RWPE2 (cell line): ENCODE measurements around the gene KRTAP19-6.

Experiments
- ATAC-seq: fragments of 200-7000 bp; cut with Tn5 transposase; 3 replicates; pipeline ENCODE4 v1.9.1; 2021; ENCODE audit warnings: low read depth
- DNase-seq: peaks from one replicate; pipeline ENCODE4 v3.0.0-alpha.2; 2020; ENCODE audit warnings: low spot score
- H3K27ac ChIP-seq: fragments of 450-650 bp; 2 replicates; pipeline ENCODE4 v1.5.1; 2017; ENCODE audit warnings: mild to moderate bottlenecking; ENCODE audit not compliant: poor library complexity, severe bottlenecking
- H3K27me3 ChIP-seq: fragments of 250-450 bp; sonication (Bioruptor Pico); 2 replicates; pipeline ENCODE4 v1.5.1; 2021; ENCODE audit warnings: mild to moderate bottlenecking, moderate library complexity; ENCODE audit not compliant: insufficient read depth, poor library complexity, severe bottlenecking
- H3K36me3 ChIP-seq: fragments of 250-450 bp; sonication (Bioruptor Pico); 2 replicates; pipeline ENCODE4 v1.5.1; 2020; ENCODE audit warnings: low read depth, mild to moderate bottlenecking, moderate library complexity
- H3K4me1 ChIP-seq: fragments of 250-450 bp; sonication (Bioruptor Pico); 2 replicates; pipeline ENCODE4 v1.5.1; 2021; ENCODE audit warnings: mild to moderate bottlenecking, moderate library complexity; ENCODE audit not compliant: insufficient read depth, poor library complexity, severe bottlenecking
- H3K4me3 ChIP-seq: fragments of 250-450 bp; sonication (Bioruptor Pico); 2 replicates; pipeline ENCODE4 v1.5.1; 2021; ENCODE audit warnings: mild to moderate bottlenecking, moderate library complexity; ENCODE audit not compliant: severe bottlenecking
- H3K9me3 ChIP-seq: fragments of 250-450 bp; sonication (Bioruptor Pico); 2 replicates; pipeline ENCODE4 v1.5.1; 2021; ENCODE audit warnings: mild to moderate bottlenecking, moderate library complexity; ENCODE audit not compliant: severe bottlenecking
- CTCF ChIP-seq: fragments of 450-650 bp; IDR thresholded peaks from one replicate; pipeline ENCODE4 v1.5.1; 2017; ENCODE audit warnings: mild to moderate bottlenecking, moderate library complexity; ENCODE audit not compliant: poor library complexity, severe bottlenecking

The KRTAP19-6 gene

GRCh38 chr21:30541764-30542163 is at the start of gene KRTAP19-6:
Gene KRTAP19-6 (minus strand): TSS chr21:30541864. CDS start chr21:30541833, 31 bp downstream.
- no peaks in the 10 kb centered on the region for H3K27me3 ChIP-seq
- H3K4me3 ChIP-seq, result no peak within 1 kb of the TSS
- no peaks in the 10 kb centered on the region for H3K36me3 ChIP-seq
- TF ChIP-seq CTCF, result no peak
- no peaks in the 10 kb centered on the region for H3K9me3 ChIP-seq
- H3K27ac ChIP-seq, result no peak within 1 kb of the TSS
- no peaks in the 10 kb centered on the region for H3K4me1 ChIP-seq
- ATAC-seq, result no peak
- no peak for DNase-seq

- Histone ChIP-seq H3K9me3 (no peaks in the 10 kb centered on the region), H3K36me3 (no peaks in the 10 kb centered on the region), H3K27ac (no peak within 1 kb of the TSS), H3K27me3 (peaks cover 4% of the 10 kb centered on the region), H3K4me1 (no peaks in the 10 kb centered on the region), H3K4me3 (no peak within 1 kb of the TSS)
- DNase-seq (no peak), ATAC-seq (no peak)
- no peak for TF ChIP-seq CTCF
Observed at GRCh38 chr21:30590297-30590696, 48.6 kb upstream of the KRTAP19-6 start, which contains the start of gene KRTAP22-2. Gene KRTAP22-2 (minus strand): TSS chr21:30590397.

- H3K27ac ChIP-seq, result no peak overlapping the region
- H3K9me3 ChIP-seq, result no peaks in the 10 kb centered on the region
- no peaks in the 10 kb centered on the region for H3K4me1 ChIP-seq
- ATAC-seq, result no peak
- no peak for DNase-seq
- peaks cover 18% of the 10 kb centered on the region for H3K27me3 ChIP-seq
- H3K4me3 ChIP-seq, result no peak overlapping the region
- TF ChIP-seq CTCF, result no peak
- H3K36me3 ChIP-seq, result no peaks in the 10 kb centered on the region
Observed at GRCh38 chr21:30582870-30583269, 41.2 kb upstream of the KRTAP19-6 start.

- H3K9me3 ChIP-seq, result no peaks in the 10 kb centered on the region
- H3K36me3 ChIP-seq, result no peaks in the 10 kb centered on the region
- H3K27me3 ChIP-seq, result peaks cover 14% of the 10 kb centered on the region
- ATAC-seq (no peak), DNase-seq (no peak)
- TF ChIP-seq CTCF, result no peak
- no peaks in the 10 kb centered on the region for H3K4me1 ChIP-seq
- no peak overlapping the region for H3K27ac ChIP-seq
- no peak overlapping the region for H3K4me3 ChIP-seq
Observed at GRCh38 chr21:30580132-30580531, 38.5 kb upstream of the KRTAP19-6 start.

GRCh38 chr21:30579346-30579745 is 37.7 kb upstream of the KRTAP19-6 start:
- Histone ChIP-seq H3K27ac (no peak overlapping the region), H3K4me3 (no peak overlapping the region)
- ATAC-seq, result no peak

More at GRCh38 chr21:30579346-30579745, 37.7 kb upstream of the KRTAP19-6 start:
- no peaks in the 10 kb centered on the region for H3K9me3 ChIP-seq
- peaks cover 14% of the 10 kb centered on the region for H3K27me3 ChIP-seq
- H3K36me3 ChIP-seq, result no peaks in the 10 kb centered on the region
- no peaks in the 10 kb centered on the region for H3K4me1 ChIP-seq
- no peak for DNase-seq
- no peak for TF ChIP-seq CTCF
